Activated CD4-positive, alpha-beta T cell treated with anti-CD3 and anti-CD28 coated beads, Interleukin-2, Interleukin-4, amounts not matched to agents 100 ng/mL and 50 ng/mL, durations not matched to agents 16 hours and 8 hours (primary cell): ENCODE data around the gene SUPT20H.
"Not testable (repeated sequence)": the region's sequence is repeated elsewhere in the genome, so short reads cannot be mapped to it uniquely, and the experiment has no call there.

Experiments
- DNase-seq: peaks from one replicate; pipeline ENCODE4 v3.0.0-alpha.2; 2020; ENCODE audit warnings: low spot score

The SUPT20H gene

DNA sequence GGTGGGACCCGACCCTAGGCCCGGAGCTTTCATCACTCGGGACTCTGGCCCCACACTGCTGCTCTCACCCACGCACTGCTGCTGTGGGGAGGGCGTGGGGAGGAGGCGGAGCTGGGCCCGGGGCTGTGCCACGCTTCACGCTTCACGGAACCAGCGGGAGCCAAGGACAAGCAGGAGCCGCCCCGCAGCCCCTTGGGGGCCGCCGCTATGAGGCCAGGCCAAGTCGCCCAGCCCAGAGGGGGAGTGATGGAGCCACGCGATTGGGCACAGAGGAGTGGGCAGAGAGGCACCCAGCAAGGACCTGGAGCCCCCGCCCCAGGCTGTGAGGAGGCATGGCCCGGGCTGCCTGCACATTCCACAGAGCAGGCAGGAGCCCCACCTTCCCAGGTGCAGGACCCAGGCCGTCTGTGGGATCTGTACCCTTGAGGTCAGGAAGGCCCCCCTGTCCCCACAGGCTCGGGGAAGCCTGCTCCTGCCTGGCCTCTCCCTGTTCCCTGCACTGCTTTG is 10.2 kb upstream of the SUPT20H start:
- DNase-seq: no peak

- no peak for DNase-seq
These were observed 9.5 kb upstream of the SUPT20H start for GRCh38 chr13:37068962-37069361.

- DNase-seq: no peak
These were observed 8.4 kb upstream of the SUPT20H start for GRCh38 chr13:37067874-37068273.

- no peak for DNase-seq
These were observed 6.5 kb upstream of the SUPT20H start for GRCh38 chr13:37065890-37066526.

DNA sequence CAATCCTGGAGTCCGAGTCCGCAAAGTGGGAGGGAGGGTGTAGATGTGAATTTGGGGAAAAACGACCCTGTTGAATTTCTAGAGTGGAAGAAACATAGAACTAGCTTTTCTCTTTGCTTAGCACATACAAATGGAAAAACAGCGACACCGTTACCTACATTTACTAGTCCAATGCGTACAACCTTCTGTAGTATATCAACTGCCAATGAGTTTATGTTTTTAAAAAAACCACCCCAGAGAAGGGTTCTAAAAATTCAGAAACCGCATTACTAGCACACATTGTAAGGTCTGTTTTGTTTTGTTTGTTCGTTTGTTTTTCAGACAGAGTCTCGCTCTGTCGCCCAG is 332 bp upstream of the SUPT20H start:
- DNase-seq: no peak

GRCh38 chr13:37056228-37056627 is 3.3 kb downstream of the SUPT20H start:
- not testable (repeated sequence) for DNase-seq

DNA sequence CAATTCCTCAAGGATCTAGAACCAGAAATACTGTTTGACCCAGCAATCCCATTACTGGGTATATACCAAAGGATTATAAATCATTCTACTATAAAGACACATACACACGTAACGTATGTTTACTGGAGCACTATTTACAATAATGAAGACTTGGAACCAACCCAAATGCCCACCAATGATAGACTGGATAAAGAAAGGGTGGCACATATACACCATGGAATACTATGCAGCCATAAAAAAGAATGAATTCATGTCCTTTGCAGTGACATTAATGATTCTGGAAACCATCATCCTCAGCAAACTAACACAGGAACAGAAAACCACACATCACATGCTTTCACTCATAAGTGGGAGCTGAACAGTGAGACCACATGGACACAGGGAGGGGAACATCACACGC is 6.4 kb downstream of the SUPT20H start:
- not testable (repeated sequence) for DNase-seq

DNA sequence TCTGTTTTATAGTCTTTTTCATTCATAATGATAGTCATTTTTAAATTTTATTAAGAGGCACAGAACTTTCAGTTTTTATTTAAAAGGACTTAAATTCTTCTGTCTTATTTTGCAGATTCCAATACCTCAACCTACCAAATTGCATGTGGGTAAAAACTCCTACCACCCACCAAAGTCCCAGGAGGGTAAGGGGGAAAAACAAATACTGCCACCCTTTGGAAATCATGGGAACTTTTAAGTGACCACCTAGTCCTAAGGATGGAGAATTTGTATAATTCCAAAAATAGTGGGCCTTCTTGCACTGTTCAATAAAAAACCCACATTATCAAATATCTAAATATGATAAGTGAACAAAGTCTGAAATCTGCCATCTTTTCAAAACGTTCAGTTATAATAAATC is 9.7 kb downstream of the SUPT20H start:
- DNase-seq: no peak

DNA sequence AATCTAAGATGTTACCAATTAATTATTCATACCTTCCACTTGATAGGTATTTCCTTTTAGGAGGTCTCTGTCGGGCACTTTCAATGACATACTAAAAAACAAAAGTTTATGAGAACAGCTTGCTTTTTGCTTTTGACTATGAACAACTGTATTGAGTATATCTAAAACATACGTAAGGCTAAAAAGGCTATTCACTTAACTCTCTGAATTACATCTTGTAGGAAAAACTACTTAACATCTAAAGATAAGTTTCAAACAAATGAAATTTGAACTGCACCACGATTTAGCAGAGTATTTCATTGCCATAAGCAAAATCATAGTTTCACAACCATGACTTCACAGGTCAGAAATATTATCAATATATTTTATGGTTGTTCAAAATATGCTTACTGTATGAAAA is 11.6 kb downstream of the SUPT20H start:
- no peak for DNase-seq

DNA sequence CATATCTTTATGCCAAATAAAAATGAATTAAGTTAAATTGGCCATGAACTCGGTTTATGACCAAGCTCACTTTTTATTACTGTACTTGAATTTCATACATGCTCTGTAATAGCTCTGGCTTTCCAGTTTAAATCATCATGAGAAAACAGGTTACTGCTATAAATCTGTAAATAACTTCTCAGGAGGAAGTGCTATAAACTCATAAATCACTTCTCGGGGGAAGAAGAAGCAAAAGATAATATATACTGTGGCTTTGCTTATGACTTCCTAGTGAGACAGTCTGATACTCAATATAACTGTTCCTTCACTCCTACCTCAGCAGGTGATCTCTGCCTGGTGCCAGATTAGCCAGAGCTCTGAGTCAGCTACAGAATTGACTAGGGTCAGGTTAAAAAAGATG is 12.5 kb downstream of the SUPT20H start:
- no peak for DNase-seq

GRCh38 chr13:37046062-37046461 is 13.4 kb downstream of the SUPT20H start:
- no peak for DNase-seq

GRCh38 chr13:37040789-37041188 is 18.7 kb downstream of the SUPT20H start:
- no peak for DNase-seq

GRCh38 chr13:37039896-37040295 is 19.6 kb downstream of the SUPT20H start:
- no peak for DNase-seq

- no peak for DNase-seq
These were observed 22.2 kb downstream of the SUPT20H start for GRCh38 chr13:37037241-37037640.

DNA sequence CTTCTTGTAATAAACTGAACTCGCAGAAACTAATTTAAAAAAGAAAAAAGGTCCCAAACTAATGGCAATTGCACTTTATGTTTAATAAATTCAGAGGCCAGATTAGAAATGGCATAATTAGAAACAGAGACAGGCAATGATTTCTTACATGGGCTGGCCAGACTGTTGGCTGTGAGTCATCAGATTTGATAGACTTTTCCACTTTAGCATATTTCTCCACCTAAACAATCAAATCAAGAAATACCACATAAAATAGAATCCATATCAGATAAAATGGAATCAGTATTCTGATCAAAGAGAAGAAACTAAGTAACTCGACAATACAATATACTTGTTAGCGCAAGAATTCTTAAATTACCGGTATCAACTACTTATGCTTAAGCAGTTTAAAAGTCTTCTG is 29.9 kb downstream of the SUPT20H start:
- no peak for DNase-seq

DNA sequence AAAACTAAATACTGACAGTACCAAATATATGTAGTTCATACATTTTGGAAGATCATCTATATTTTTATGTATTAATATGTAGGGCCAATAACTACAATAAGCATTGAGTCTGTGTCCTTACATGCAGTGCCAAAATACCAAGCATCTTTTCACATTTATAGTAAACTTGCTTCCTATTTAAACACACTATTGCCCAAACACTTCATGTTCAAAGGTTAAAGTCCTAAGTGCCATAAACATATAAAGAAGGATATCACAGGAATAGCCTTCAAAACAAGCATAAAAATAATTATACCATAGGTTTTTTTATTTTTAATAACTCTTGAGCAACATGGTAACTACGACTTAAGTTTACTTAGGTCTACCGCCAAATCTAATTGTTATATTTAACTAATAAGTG is 31.8 kb downstream of the SUPT20H start:
- no peak for DNase-seq

DNA sequence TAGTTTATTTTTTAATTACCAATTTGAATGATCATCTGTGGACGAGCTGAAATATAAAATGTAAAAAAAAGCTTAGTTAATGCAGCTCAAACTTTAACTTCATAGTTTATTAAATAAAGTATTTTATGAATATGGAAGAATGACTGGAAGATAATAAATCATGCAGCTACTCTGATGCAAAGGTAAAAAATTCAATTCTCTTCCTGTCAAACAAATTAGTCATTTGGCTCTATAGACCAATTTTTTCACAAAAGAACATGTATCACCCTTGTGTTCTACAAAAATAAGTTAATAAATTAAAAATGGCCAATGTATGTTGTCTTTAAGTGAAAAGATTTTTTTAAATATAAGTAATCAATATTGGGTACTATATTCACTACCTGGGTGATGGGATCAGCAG is 32.7 kb downstream of the SUPT20H start:
- DNase-seq: no peak

GRCh38 chr13:37023871-37024270 is 35.6 kb downstream of the SUPT20H start:
- no peak for DNase-seq

DNA sequence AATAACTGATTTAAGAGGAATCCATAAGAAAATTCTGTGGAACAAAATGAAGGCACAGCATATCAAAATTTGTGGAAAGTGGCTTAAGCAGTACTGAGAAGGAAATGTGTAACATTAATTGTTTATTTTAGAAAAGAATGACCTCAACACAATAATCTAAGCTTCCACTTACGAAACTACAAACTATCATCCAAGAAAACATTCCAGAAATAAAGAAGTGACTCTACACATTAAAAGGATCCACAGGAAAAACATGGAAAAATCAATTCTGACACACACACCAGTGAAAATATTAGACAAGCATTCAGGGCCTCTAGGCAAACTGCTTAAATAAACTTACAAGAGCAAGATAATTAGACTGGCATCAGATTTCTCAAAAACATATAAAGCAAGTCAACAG is 44.9 kb downstream of the SUPT20H start:
- no peak for DNase-seq

DNA sequence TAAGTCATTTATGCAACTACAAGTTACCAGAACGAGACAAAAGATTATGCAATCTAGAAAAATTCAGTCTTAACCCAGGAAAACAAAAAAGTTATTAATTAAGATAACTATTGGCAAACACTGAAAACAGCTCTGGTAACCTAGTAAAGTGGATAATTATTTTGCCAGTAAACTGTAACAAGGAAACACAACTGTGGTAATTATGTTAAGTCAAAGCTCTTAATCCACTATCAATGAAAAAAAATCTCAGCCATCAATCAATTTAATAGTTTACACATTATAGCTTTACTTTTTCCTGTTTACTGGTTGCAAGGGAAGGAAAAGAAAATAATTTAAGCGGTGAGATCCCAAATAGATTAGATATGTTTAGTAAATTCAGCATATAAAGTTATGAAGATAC is 47.7 kb downstream of the SUPT20H start:
- DNase-seq: no peak

DNA sequence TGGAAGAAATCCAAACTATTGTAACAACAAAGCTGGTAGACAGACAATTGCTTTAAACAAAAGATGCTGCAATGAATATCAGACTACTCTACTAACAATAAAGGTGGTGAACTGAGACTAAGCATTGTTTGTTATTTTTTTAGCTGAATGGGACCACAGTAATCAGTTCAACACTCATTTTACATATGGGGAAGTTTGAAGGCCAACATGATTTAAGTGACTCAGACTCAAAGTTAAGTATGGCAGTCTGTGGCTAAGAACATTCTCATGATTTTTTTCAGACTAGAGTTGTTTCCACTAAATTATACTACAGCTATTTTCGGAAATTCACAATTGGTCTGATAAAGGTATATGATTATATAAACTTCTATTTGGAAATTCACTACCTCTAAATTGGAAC is 48.5 kb downstream of the SUPT20H start:
- DNase-seq: no peak

DNA sequence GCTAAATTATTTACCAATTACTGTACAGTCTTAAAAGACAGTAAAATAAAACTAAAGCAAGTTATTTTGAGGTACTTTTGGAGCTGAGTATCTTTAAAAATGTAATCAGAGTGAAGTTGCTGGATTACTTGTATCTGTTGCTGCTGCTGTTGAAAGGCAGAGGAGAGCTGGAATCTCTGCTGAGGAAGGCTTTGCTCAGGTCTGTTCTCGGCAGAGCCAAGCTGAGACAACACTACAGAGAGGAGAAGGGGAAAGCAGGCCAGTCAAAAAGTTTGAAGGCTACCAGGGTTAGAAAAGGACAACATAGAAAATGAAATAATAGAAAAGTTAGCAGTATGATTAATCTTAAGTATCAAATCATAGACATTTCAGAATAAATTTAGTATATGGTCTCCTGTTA is 49.1 kb downstream of the SUPT20H start:
- DNase-seq: no peak

GRCh38 chr13:37009692-37010091 is 49.8 kb downstream of the SUPT20H start:
- DNase-seq: no peak

- DNase-seq: no peak
These were observed 57.6 kb downstream of the SUPT20H start for GRCh38 chr13:37001921-37002250.
